H1 (cell line): ENCODE data around the gene ACP6. TPM values are rescaled to one million over a fixed set of nuclear protein-coding genes. Genes with fewer than 3 reads are reported as not detected.

Experiments used
- CTCF ChIA-PET: fragments of 300-600 bp; sonication (Branson Sonifier 250); formaldehyde crosslinking; loops from one replicate; lab custom pipeline; 2021; ENCODE audit not compliant: partially characterized antibody; lab: Charles Lee
- POLR2A ChIA-PET: fragments of 300-600 bp; sonication (Branson Sonifier 250); formaldehyde crosslinking; loops from one replicate; lab custom pipeline; 2021; ENCODE audit warnings: inconsistent platforms; ENCODE audit not compliant: partially characterized antibody; lab: Charles Lee
- DNase-seq, 2 experiments: peaks; one replicate each; pipeline versions ENCODE4 v3.0.0 to v3.0.0-alpha.2; 2010 to 2022; ENCODE audit warnings: low spot score in 2 of 2, low read depth in 1 of 2, mixed read lengths in 1 of 2
- FAIRE-seq: peaks from 2 replicates; lab custom pipeline; 2011; peaks lifted over from hg19 to GRCh38; lab: Jason Lieb, UNC
- H2AFZ ChIP-seq: 2 replicates; pipeline ENCODE4 v1.8.1; 2012; ENCODE audit warnings: low read length, inconsistent platforms
- H2AK5ac ChIP-seq: 2 replicates; pipeline ENCODE4 v1.6.1; 2013; ENCODE audit warnings: low read depth, low read length
- H2BK120ac ChIP-seq: replicated peaks from 2 replicates; pipeline ENCODE3; 2013; ENCODE audit warnings: low read depth, low read length, inconsistent platforms
- H2BK12ac ChIP-seq: 2 replicates; pipeline ENCODE4 v1.6.1; 2013; ENCODE audit warnings: low read depth, low read length
- H2BK15ac ChIP-seq: 2 replicates; pipeline ENCODE4 v1.6.1; 2013; ENCODE audit warnings: low read length
- H2BK20ac ChIP-seq: 2 replicates; pipeline ENCODE4 v1.6.1; 2013; ENCODE audit warnings: low read length
- H2BK5ac ChIP-seq: 2 replicates; pipeline ENCODE4 v1.6.1; 2013; ENCODE audit warnings: low read depth, low read length
- H3K14ac ChIP-seq: 2 replicates; pipeline ENCODE4 v1.6.1; 2013; ENCODE audit warnings: inconsistent platforms; ENCODE audit not compliant: insufficient read length
- H3K18ac ChIP-seq: 2 replicates; pipeline ENCODE4 v1.6.1; 2013; ENCODE audit warnings: low read length; ENCODE audit errors: extremely low read depth
- H3K23ac ChIP-seq: 2 replicates; pipeline ENCODE4 v1.6.1; 2013; ENCODE audit warnings: inconsistent platforms; ENCODE audit not compliant: insufficient read length
- H3K23me2 ChIP-seq: 2 replicates; pipeline ENCODE4 v1.6.1; 2013; ENCODE audit warnings: low read depth, low read length
- H3K27ac ChIP-seq: 2 replicates; pipeline ENCODE4 v1.6.1; 2011; ENCODE audit warnings: low read depth, low read length, inconsistent platforms
- H3K27me3 ChIP-seq, 4 experiments: replicated peaks in 1 of 4; 1 replicate in 1 of 4; 2 replicates in 3 of 4; pipeline versions ENCODE4 v1.6.1 to v1.8.1; 2011 to 2013; ENCODE audit warnings: low read length in 3 of 4, mild to moderate bottlenecking in 3 of 4, inconsistent platforms in 2 of 4, mixed read lengths in 2 of 4, moderate library complexity in 1 of 4; ENCODE audit not compliant: control insufficient read depth in 3 of 4, insufficient read depth in 3 of 4; ENCODE audit errors: extremely low read depth in 1 of 4
- H3K36me3 ChIP-seq, 4 experiments: 2 replicates each; pipeline versions ENCODE4 v1.6.1 to v1.8.1; 2011 to 2013; ENCODE audit warnings: mild to moderate bottlenecking in 4 of 4, low read length in 3 of 4, moderate library complexity in 2 of 4, control low read depth in 1 of 4, inconsistent platforms in 1 of 4; ENCODE audit not compliant: insufficient read depth in 4 of 4, control insufficient read depth in 2 of 4
- H3K4ac ChIP-seq: replicated peaks from 2 replicates; pipeline ENCODE3; 2013; ENCODE audit warnings: low read length, low read depth, mixed read lengths, inconsistent platforms; ENCODE audit not compliant: insufficient read length
- H3K4me1 ChIP-seq, 4 experiments: replicated peaks in 1 of 4; 1 replicate in 1 of 4; 2 replicates in 3 of 4; pipeline versions ENCODE4 v1.6.1 to v1.8.1; 2011 to 2013; ENCODE audit warnings: low read length in 3 of 4, inconsistent platforms in 2 of 4, mixed read lengths in 1 of 4; ENCODE audit not compliant: insufficient read depth in 4 of 4, control insufficient read depth in 3 of 4
- H3K4me2 ChIP-seq, 2 experiments: 2 replicates each; pipeline versions ENCODE4 v1.6.1 to v1.8.1; 2011 to 2013; ENCODE audit warnings: low read depth in 2 of 2, low read length in 2 of 2, control low read depth in 1 of 2, inconsistent platforms in 1 of 2, mild to moderate bottlenecking in 1 of 2; ENCODE audit not compliant: insufficient read depth in 1 of 2
- H3K4me3 ChIP-seq, 4 experiments: fragments of 200-600, 300-600 bp in 1 of 4; sonication (generic), shearing (Covaris generic), sonication (Bioruptor Twin) in 1 of 4; 2 replicates each; pipeline versions ENCODE4 v1.5.1 to v1.8.1; 2011 to 2016; ENCODE audit warnings: low read length in 4 of 4, low read depth in 3 of 4, control low read depth in 2 of 4, inconsistent platforms in 2 of 4, mild to moderate bottlenecking in 2 of 4, mixed read lengths in 1 of 4, moderate library complexity in 1 of 4; ENCODE audit not compliant: insufficient read depth in 2 of 4; ENCODE audit errors: extremely low read depth in 1 of 4
- H3K56ac ChIP-seq: replicated peaks from 2 replicates; pipeline ENCODE3; 2013; ENCODE audit warnings: low read depth, mild to moderate bottlenecking, mixed read lengths, low read length, inconsistent platforms; ENCODE audit not compliant: insufficient read length
- H3K79me1 ChIP-seq: 2 replicates; pipeline ENCODE4 v1.6.1; 2013; ENCODE audit warnings: low read depth, low read length, control low read depth
- H3K79me2 ChIP-seq, 2 experiments: 2 replicates each; pipeline versions ENCODE4 v1.6.1 to v1.8.1; 2012 to 2013; ENCODE audit warnings: low read length in 2 of 2, mild to moderate bottlenecking in 2 of 2, inconsistent platforms in 1 of 2; ENCODE audit not compliant: insufficient read depth in 2 of 2, control insufficient read depth in 1 of 2
- H3K9ac ChIP-seq, 4 experiments: replicated peaks in 1 of 4; 1 replicate in 1 of 4; 2 replicates in 3 of 4; pipeline versions ENCODE4 v1.6.1 to v1.8.1; 2011 to 2013; ENCODE audit warnings: low read depth in 3 of 4, low read length in 3 of 4, control low read depth in 2 of 4, mild to moderate bottlenecking in 2 of 4, moderate library complexity in 2 of 4, inconsistent platforms in 1 of 4; ENCODE audit errors: extremely low read depth in 1 of 4
- H3K9me3 ChIP-seq, 2 experiments: 2 replicates each; pipeline versions ENCODE4 v1.6.1 to v1.8.1; 2012 to 2013; ENCODE audit warnings: mild to moderate bottlenecking in 2 of 2, moderate library complexity in 2 of 2, control low read depth in 1 of 2, inconsistent platforms in 1 of 2, low read depth in 1 of 2, low read length in 1 of 2, mixed read lengths in 1 of 2; ENCODE audit not compliant: insufficient read depth in 2 of 2
- H4K20me1 ChIP-seq, 2 experiments: replicated peaks in 1 of 2; 2 replicates each; pipeline versions ENCODE3 to v1.8.1; 2011 to 2013; ENCODE audit warnings: inconsistent platforms in 2 of 2, low read length in 2 of 2, mild to moderate bottlenecking in 1 of 2; ENCODE audit not compliant: insufficient read depth in 2 of 2, control insufficient read depth in 1 of 2
- H4K5ac ChIP-seq: 2 replicates; pipeline ENCODE4 v1.6.1; 2013; ENCODE audit warnings: low read length, low read depth, mixed read lengths, inconsistent platforms; ENCODE audit not compliant: insufficient read length
- H4K8ac ChIP-seq: 2 replicates; pipeline ENCODE4 v1.8.0; 2013; ENCODE audit warnings: mild to moderate bottlenecking, moderate library complexity, low read length, inconsistent platforms; ENCODE audit not compliant: insufficient read depth; ENCODE audit errors: extremely low read depth
- H4K91ac ChIP-seq: replicated peaks from 2 replicates; pipeline ENCODE3; 2013; ENCODE audit warnings: low read length, mixed read lengths, inconsistent platforms; ENCODE audit not compliant: insufficient read length
- CHD1 ChIP-seq: IDR thresholded peaks from 2 replicates; pipeline ENCODE4 v1.6.1; 2012; ENCODE audit warnings: low read depth, low read length, improper control_type of control experiment
- KDM4A ChIP-seq: IDR thresholded peaks from one replicate; pipeline ENCODE4 v1.7.1; 2012; ENCODE audit warnings: low read depth, mild to moderate bottlenecking, moderate library complexity, low read length, inconsistent platforms; ENCODE audit not compliant: severe bottlenecking
- NANOG ChIP-seq: IDR thresholded peaks from 2 replicates; pipeline ENCODE4 v1.6.1; 2011; ENCODE audit warnings: low read length, low read depth, mild to moderate bottlenecking, inconsistent platforms; ENCODE audit not compliant: insufficient read depth, poor library complexity, severe bottlenecking
- WGBS, 2 experiments: shearing (Covaris generic) in 1 of 2; methylation state at CpG; one replicate each; pipeline versions ENCODE4 v1.1.6 to v1.1.7; 2013 to 2015; ENCODE audit warnings: low lambda C conversion rate in 2 of 2, mixed read lengths in 2 of 2, inconsistent platforms in 1 of 2, low coverage in 1 of 2, missing lambda C conversion rate in 1 of 2; ENCODE audit not compliant: insufficient replicate concordance in 2 of 2, insufficient coverage in 1 of 2, insufficient read length in 1 of 2; ENCODE audit errors: extremely low coverage in 1 of 2, missing lambda C conversion rate in 1 of 2; 5-methylcytosine and 5-hydroxymethylcytosine counted together
- polyA plus RNA-seq, 7 experiments: library from polyadenylated mRNA; depleted of rRNA in 3 of 7; stranded (reverse) in 5 of 7; unstranded in 2 of 7; fragments of >200 nt in 5 of 7; fragments of 200-250 nt in 2 of 7; gene quantifications; 1 replicate in 5 of 7; 2 replicates in 1 of 7; 4 replicates in 1 of 7; pipeline versions ENCODE4 v1.2.1 to v1.2.3, GENCODE V29; 2011 to 2013; ENCODE audit warnings: missing spikeins in 2 of 7, mixed read lengths in 2 of 7
- total RNA-seq: library from RNA; stranded (reverse); fragmentation: NEBNext Ultra II Directional; extraction: Animal tissue kit (Norgen Biotek cat#: 25700); gene quantifications from 2 replicates; pipeline ENCODE4 v1.2.1, GENCODE V29; 2021

The ACP6 gene
- total and polyA plus RNA-seq, 2 of the 8 experiments (the other 6 are each of a cell fraction or from before 2014, with no cell fraction given), result 11.4 to 17.7 TPM

DNA sequence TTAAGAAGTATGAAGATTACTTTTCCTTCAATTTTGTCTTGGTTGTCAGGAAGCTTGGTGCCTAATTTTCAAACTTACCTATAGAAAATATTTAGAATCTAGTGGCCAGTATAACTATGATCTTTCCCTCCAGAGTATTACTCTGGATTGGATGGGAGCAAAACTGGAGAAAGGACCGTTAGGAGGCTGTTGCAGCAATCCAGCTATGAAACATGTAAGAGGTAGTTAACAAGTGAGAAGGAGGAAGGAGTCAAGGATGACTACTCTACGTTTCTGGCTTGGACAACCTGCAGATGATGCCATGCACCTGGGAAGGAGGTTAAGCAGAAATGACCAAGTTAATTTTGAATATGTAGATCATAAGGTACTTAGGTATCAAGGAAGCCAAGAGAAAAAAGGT is 3.5 kb upstream of the ACP6 start:
- no peak overlapping the region for H2BK20ac ChIP-seq
- H3K9me3 ChIP-seq, result no peaks in the 10 kb centered on the region
- no peak overlapping the region for H3K18ac ChIP-seq
- WGBS, 2 experiments, result 84% methylated on average over 2 of the region's 2 CpGs; no CpG with 5 or more reads in 1 of the 2 experiments
- no peak overlapping the region for H2AK5ac ChIP-seq
- no peak overlapping the region for H4K8ac ChIP-seq
- DNase-seq (no peak), FAIRE-seq (no peak)
- no peak overlapping the region for H3K14ac ChIP-seq
- H4K20me1 ChIP-seq, result no peaks in the 10 kb centered on the region
- H3K9ac ChIP-seq, result no peak overlapping the region
- H3K56ac ChIP-seq, result no peak overlapping the region
- no peak overlapping the region for H4K91ac ChIP-seq
- no peak overlapping the region for H2BK15ac ChIP-seq
- H2BK12ac ChIP-seq, result no peak overlapping the region
- H2BK120ac ChIP-seq, result no peak overlapping the region
- peaks cover 8% of the 10 kb centered on the region for H3K23me2 ChIP-seq
- H3K23ac ChIP-seq, result no peak overlapping the region
- H3K27ac ChIP-seq, result no peak overlapping the region
- no peak overlapping the region for H4K5ac ChIP-seq
- no peaks in the 10 kb centered on the region for H3K27me3 ChIP-seq
- H3K4me3 ChIP-seq, result no peak overlapping the region
- H3K79me1 ChIP-seq, result no peaks in the 10 kb centered on the region; the same call in 1 of the 2 replicates
- no peak overlapping the region for H2AFZ ChIP-seq
- H3K4ac ChIP-seq, result no peak overlapping the region
- H3K79me2 ChIP-seq, result 0 out of 4 replicates have a peak, but pooled peaks cover 0 to under 1% of the 10 kb centered on the region in 2 experiments
- H3K36me3 ChIP-seq, result no peaks in the 10 kb centered on the region
- H3K4me1 ChIP-seq, result peaks cover 0 to 10% (median 5%) of the 10 kb centered on the region in 4 experiments; a peak in 4 of 7 replicates
- CTCF ChIA-PET, result interaction anchor here (0.9 to 2.0 kb wide), 3 partner anchors 8 to 219 kb away, joined by 5 to 9 read pairs (median 5); no protein-coding TSS in a partner anchor
- POLR2A ChIA-PET, result no interaction called here
- H2BK5ac ChIP-seq, result no peak overlapping the region
- no peak overlapping the region for H3K4me2 ChIP-seq
- no peak for TF ChIP-seq KDM4A
- no peak for TF ChIP-seq NANOG
- no peak for TF ChIP-seq CHD1
